Measurements from ENCODE around the gene BTBD6.

DNA sequence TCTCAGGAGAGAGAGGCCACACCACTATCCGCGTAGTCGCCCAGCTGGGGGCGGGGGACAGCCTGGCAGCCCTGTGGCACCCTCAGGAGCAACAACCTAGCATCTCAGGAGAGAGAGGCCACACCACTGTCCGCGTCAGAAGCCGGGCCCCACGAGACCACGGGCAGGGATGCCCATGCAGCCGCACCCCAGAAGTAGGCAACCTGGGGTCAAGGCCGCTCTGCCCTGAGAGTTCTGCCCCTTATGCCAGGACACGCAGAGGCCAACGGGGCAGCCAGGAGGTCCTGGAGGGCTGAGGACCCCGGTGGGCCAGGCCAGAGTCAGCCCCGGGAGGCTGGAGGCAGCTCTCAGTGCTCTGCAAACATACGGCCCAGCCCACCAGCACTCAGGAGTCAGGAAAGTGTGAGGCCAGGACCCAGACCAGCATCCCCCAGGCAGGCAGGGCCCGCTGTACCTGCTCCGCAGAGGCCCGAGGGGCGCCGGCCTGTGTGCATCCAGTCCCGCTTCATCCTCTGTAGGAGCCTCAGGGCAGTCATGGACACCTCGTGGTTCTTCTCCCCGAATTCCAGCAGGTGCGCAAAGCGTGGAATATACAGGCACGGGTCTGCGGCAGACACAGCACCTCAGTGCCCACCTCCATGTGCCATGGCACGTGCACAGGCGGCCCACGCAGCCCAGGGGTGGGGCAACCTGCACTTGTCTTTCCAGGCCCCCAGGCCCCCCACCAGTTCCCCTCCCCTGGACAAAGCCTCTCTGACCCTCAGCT, 7.3 kb upstream of the BTBD6 start:
- TF ChIP-seq POLR2A (IDR thresholded peaks at IDR 0.05) = no peak
- TF ChIP-seq, protein P1, sequence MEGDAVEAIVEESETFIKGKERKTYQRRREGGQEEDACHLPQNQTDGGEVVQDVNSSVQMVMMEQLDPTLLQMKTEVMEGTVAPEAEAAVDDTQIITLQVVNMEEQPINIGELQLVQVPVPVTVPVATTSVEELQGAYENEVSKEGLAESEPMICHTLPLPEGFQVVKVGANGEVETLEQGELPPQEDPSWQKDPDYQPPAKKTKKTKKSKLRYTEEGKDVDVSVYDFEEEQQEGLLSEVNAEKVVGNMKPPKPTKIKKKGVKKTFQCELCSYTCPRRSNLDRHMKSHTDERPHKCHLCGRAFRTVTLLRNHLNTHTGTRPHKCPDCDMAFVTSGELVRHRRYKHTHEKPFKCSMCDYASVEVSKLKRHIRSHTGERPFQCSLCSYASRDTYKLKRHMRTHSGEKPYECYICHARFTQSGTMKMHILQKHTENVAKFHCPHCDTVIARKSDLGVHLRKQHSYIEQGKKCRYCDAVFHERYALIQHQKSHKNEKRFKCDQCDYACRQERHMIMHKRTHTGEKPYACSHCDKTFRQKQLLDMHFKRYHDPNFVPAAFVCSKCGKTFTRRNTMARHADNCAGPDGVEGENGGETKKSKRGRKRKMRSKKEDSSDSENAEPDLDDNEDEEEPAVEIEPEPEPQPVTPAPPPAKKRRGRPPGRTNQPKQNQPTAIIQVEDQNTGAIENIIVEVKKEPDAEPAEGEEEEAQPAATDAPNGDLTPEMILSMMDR (IDR thresholded peaks at IDR 0.05 in 8 of 11, conservative IDR thresholded peaks at IDR 0.05 in 3 of 11) = no peak
